Measurements from ENCODE around the gene PER2.

The PER2 gene

GRCh38 chr2:238267884-238268680 lies 20.3 kb downstream of the PER2 start:
- no peak for DNase-seq

- DNase-seq, result no peak
These were observed 21.1 kb downstream of the PER2 start for GRCh38 chr2:238267341-238267710.

GRCh38 chr2:238265605-238266004 lies 22.8 kb downstream of the PER2 start:
- DNase-seq, result no peak

GRCh38 chr2:238264072-238264460 lies 24.3 kb downstream of the PER2 start:
- no peak for DNase-seq

- peak; percentile 83 for DNase-seq
These were observed 25.0 kb downstream of the PER2 start for GRCh38 chr2:238263204-238264071.

- DNase-seq, result no peak
These were observed 25.8 kb downstream of the PER2 start for GRCh38 chr2:238262496-238263122.

GRCh38 chr2:238261718-238262375 lies 26.6 kb downstream of the PER2 start:
- DNase-seq, result no peak

GRCh38 chr2:238260883-238261282 lies 27.5 kb downstream of the PER2 start:
- DNase-seq, result no peak

GRCh38 chr2:238259061-238260020 lies 29.1 kb downstream of the PER2 start:
- no peak for DNase-seq

GRCh38 chr2:238257786-238258700 lies 30.4 kb downstream of the PER2 start:
- no peak for DNase-seq

- DNase-seq, result peak; percentile 82
These were observed 31.8 kb downstream of the PER2 start for GRCh38 chr2:238256594-238257104.

- no peak for DNase-seq
These were observed 32.3 kb downstream of the PER2 start for GRCh38 chr2:238256111-238256510.

- no peak for DNase-seq
These were observed 32.8 kb downstream of the PER2 start for GRCh38 chr2:238255636-238256035.

- DNase-seq, result no peak
These were observed 33.3 kb downstream of the PER2 start for GRCh38 chr2:238255151-238255551.

- no peak for DNase-seq
These were observed 34.2 kb downstream of the PER2 start for GRCh38 chr2:238254095-238254723.

- DNase-seq, result no peak
These were observed 35.4 kb downstream of the PER2 start for GRCh38 chr2:238252766-238253630.

GRCh38 chr2:238251986-238252385 lies 36.4 kb downstream of the PER2 start:
- DNase-seq, result no peak

- no peak for DNase-seq
These were observed 37.1 kb downstream of the PER2 start for GRCh38 chr2:238251331-238251730.

GRCh38 chr2:238250896-238251295 lies 37.5 kb downstream of the PER2 start:
- no peak for DNase-seq
